HG03196 (cell line): Measurements from ENCODE around the gene CHRD.

Experiments used
- ATAC-seq: cut with Tn5 transposase; IDR thresholded peaks from one replicate; pipeline ENCODE4 v1.9.1; 2021; ENCODE audit not compliant: unreplicated experiment

Gene CHRD

GRCh38 chr3:184346480-184347190, 33.2 kb upstream of the CHRD start:
- no peak for ATAC-seq

GRCh38 chr3:184347321-184348056, 32.4 kb upstream of the CHRD start:
- no peak for ATAC-seq

GRCh38 chr3:184348057-184348382, 31.8 kb upstream of the CHRD start:
- ATAC-seq: no peak

GRCh38 chr3:184349563-184350470, 30.0 kb upstream of the CHRD start:
- ATAC-seq: no peak

GRCh38 chr3:184350618-184351017, 29.2 kb upstream of the CHRD start:
- no peak for ATAC-seq

- no peak for ATAC-seq
Measured at GRCh38 chr3:184351511-184352148, 28.2 kb upstream of the CHRD start.

GRCh38 chr3:184352149-184352785, 27.6 kb upstream of the CHRD start:
- ATAC-seq: no peak

- ATAC-seq: no peak
Measured at GRCh38 chr3:184352897-184353545, 26.8 kb upstream of the CHRD start.

- no peak for ATAC-seq
Measured at GRCh38 chr3:184353546-184353941, 26.3 kb upstream of the CHRD start.

- no peak for ATAC-seq
Measured at GRCh38 chr3:184354121-184354728, 25.6 kb upstream of the CHRD start.

GRCh38 chr3:184354754-184355153, 25.1 kb upstream of the CHRD start:
- ATAC-seq: no peak

- ATAC-seq: no peak
Measured at GRCh38 chr3:184355261-184356040, 24.4 kb upstream of the CHRD start.

GRCh38 chr3:184357248-184358123, 22.4 kb upstream of the CHRD start:
- no peak for ATAC-seq

GRCh38 chr3:184358124-184358767, 21.6 kb upstream of the CHRD start:
- ATAC-seq: no peak

- ATAC-seq: no peak
Measured at GRCh38 chr3:184358921-184359350, 20.9 kb upstream of the CHRD start.

GRCh38 chr3:184359610-184360009, 20.2 kb upstream of the CHRD start:
- ATAC-seq: no peak

GRCh38 chr3:184360070-184360928, 19.6 kb upstream of the CHRD start:
- ATAC-seq: no peak
